Natural killer cell (primary cell): ENCODE data around the gene GPC1. TPM values are rescaled to one million over a fixed set of nuclear protein-coding genes. Genes with fewer than 3 reads are reported as not detected.

Experiments used
- ATAC-seq, 3 donors: fragments of 150-1000 bp in 2 of 3; fragments of 200-7000 bp in 1 of 3; cut with Tn5 transposase; 1 replicate in 1 of 3; 2 replicates in 2 of 3; pipeline ENCODE4 v1.10.0; 2021; ENCODE audit warnings: mild to moderate bottlenecking in 2 of 3, moderate library complexity in 2 of 3
- DNase-seq, 2 donors: peaks; one replicate each; pipeline versions ENCODE4 v3.0.0 to v3.0.0-alpha.2; 2013 to 2021; ENCODE audit warnings: mixed read lengths in 1 of 2
- H3K27ac ChIP-seq: one replicate; pipeline ENCODE4 v1.5.1; 2013; ENCODE audit warnings: mild to moderate bottlenecking, low read length
- H3K27me3 ChIP-seq: one replicate; pipeline ENCODE4 v1.6.1; 2013; ENCODE audit warnings: low read length; ENCODE audit not compliant: control insufficient read depth, insufficient read depth
- H3K36me3 ChIP-seq: one replicate; pipeline ENCODE4 v1.6.1; 2013; ENCODE audit warnings: low read length; ENCODE audit not compliant: control insufficient read depth, insufficient read depth
- H3K4me1 ChIP-seq: one replicate; pipeline ENCODE4 v1.6.1; 2013; ENCODE audit warnings: low read length; ENCODE audit not compliant: control insufficient read depth, insufficient read depth
- H3K4me3 ChIP-seq: one replicate; pipeline ENCODE4 v1.5.1; 2013; ENCODE audit warnings: low read length
- H3K9me3 ChIP-seq: one replicate; pipeline ENCODE4 v1.6.1; 2013; ENCODE audit warnings: low read length; ENCODE audit not compliant: control insufficient read depth, insufficient read depth
- H3K27ac Mint-ChIP-seq, 2 donors: one replicate each; pipeline ENCODE4 v1.8.0; 2022; ENCODE audit warnings: mild to moderate bottlenecking in 2 of 2, mixed read lengths in 2 of 2, moderate library complexity in 1 of 2
- H3K27me3 Mint-ChIP-seq, 2 donors: one replicate each; pipeline ENCODE4 v1.8.0; 2022; ENCODE audit warnings: low read depth in 2 of 2, mixed read lengths in 2 of 2
- H3K36me3 Mint-ChIP-seq: one replicate; pipeline ENCODE4 v1.8.0; 2022; ENCODE audit warnings: mixed read lengths
- H3K4me1 Mint-ChIP-seq, 2 donors: one replicate each; pipeline ENCODE4 v1.8.0; 2022; ENCODE audit warnings: mixed read lengths in 2 of 2
- H3K4me3 Mint-ChIP-seq: one replicate; pipeline ENCODE4 v1.8.0; 2022; ENCODE audit warnings: mild to moderate bottlenecking, moderate library complexity, mixed read lengths
- H3K9me3 Mint-ChIP-seq, 2 donors: one replicate each; pipeline ENCODE4 v1.8.0; 2022; ENCODE audit warnings: mixed read lengths in 2 of 2
- CTCF ChIP-seq: fragments of 200-600 bp; IDR thresholded peaks from one replicate; pipeline ENCODE4 v1.8.0; 2022; ENCODE audit warnings: antibody characterized with exemption
- WGBS: methylation state at CpG from one replicate; pipeline ENCODE4 v1.1.7; 2013; ENCODE audit warnings: missing lambda C conversion rate; ENCODE audit not compliant: insufficient coverage; 5-methylcytosine and 5-hydroxymethylcytosine counted together
- intact Hi-C: fragments of 100-400 bp; cut with micrococcal nuclease; formaldehyde crosslinking; loops from one replicate; pipeline ENCODE4 v1.14.2; 2022
- total RNA-seq, 4 donors: library from RNA; stranded (reverse); fragments of 120-200 nt in 1 of 4; gene quantifications; one replicate each; pipeline versions ENCODE4 v1.2.3 to v1.2.4, GENCODE V29; 2013 to 2022

GPC1 gene
- total RNA-seq, 3 donors from 2014 or later (not counting 1 experiment from before 2014, with no cell fraction given): 0.79 to 1.4 (median 0.94) TPM

- H3K4me3 ChIP-seq: no peak overlapping the region
- 90% methylated on average over 9 of the region's 9 CpGs for WGBS
- no peak overlapping the region for H3K27ac Mint-ChIP-seq
- no peaks in the 10 kb centered on the region for H3K4me1 ChIP-seq
- no peak for DNase-seq
- no peaks in the 10 kb centered on the region for H3K4me1 Mint-ChIP-seq
- no peak overlapping the region for H3K27ac ChIP-seq
- intact Hi-C loops: no loop called here
- no peak overlapping the region for H3K4me3 Mint-ChIP-seq
- H3K9me3 Mint-ChIP-seq: no peaks in the 10 kb centered on the region
- TF ChIP-seq CTCF: no peak
- H3K36me3 Mint-ChIP-seq: no peaks in the 10 kb centered on the region
- no peaks in the 10 kb centered on the region for H3K27me3 ChIP-seq
- H3K27me3 Mint-ChIP-seq: peaks cover 10 to 17% of the 10 kb centered on the region in 2 donors
- H3K9me3 ChIP-seq: no peaks in the 10 kb centered on the region
- ATAC-seq: no peak
- H3K36me3 ChIP-seq: no peaks in the 10 kb centered on the region
These were observed 28.4 kb upstream of the GPC1 start for GRCh38 chr2:240407090-240407489.

- Histone ChIP-seq H3K4me1 (no peaks in the 10 kb centered on the region), H3K4me3 (no peak overlapping the region), H3K27me3 (no peaks in the 10 kb centered on the region), H3K27ac (no peak overlapping the region), H3K9me3 (no peaks in the 10 kb centered on the region), H3K36me3 (no peaks in the 10 kb centered on the region)
- H3K36me3 Mint-ChIP-seq: no peaks in the 10 kb centered on the region
- intact Hi-C loops: no loop called here
- no peaks in the 10 kb centered on the region for H3K9me3 Mint-ChIP-seq
- no peaks in the 10 kb centered on the region for H3K4me1 Mint-ChIP-seq
- TF ChIP-seq CTCF: no peak
- H3K4me3 Mint-ChIP-seq: no peak overlapping the region
- peaks cover 10 to 16% of the 10 kb centered on the region in 2 donors for H3K27me3 Mint-ChIP-seq
- DNase-seq (no peak), ATAC-seq (no peak)
- 89% methylated on average over 8 of the region's 8 CpGs for WGBS
- H3K27ac Mint-ChIP-seq: no peak overlapping the region
These were observed 25.5 kb upstream of the GPC1 start for GRCh38 chr2:240410004-240410403.

- peak in 1 of 2 donors; percentile 9 for DNase-seq
- Mint-ChIP-seq H3K4me1 (no peaks in the 10 kb centered on the region), H3K4me3 (no peak overlapping the region), H3K27ac (no peak overlapping the region), H3K9me3 (no peaks in the 10 kb centered on the region), H3K36me3 (no peaks in the 10 kb centered on the region), H3K27me3 (peaks cover 10 to 13% of the 10 kb centered on the region in 2 donors)
- intact Hi-C loops: no loop called here
- H3K4me1 ChIP-seq: no peaks in the 10 kb centered on the region
- H3K27ac ChIP-seq: no peak overlapping the region
- H3K9me3 ChIP-seq: no peaks in the 10 kb centered on the region
- H3K36me3 ChIP-seq: no peaks in the 10 kb centered on the region
- 84% methylated on average over 21 of the region's 21 CpGs for WGBS
- no peaks in the 10 kb centered on the region for H3K27me3 ChIP-seq
- ATAC-seq: no peak
- no peak overlapping the region for H3K4me3 ChIP-seq
- no peak for TF ChIP-seq CTCF
These were observed 24.7 kb upstream of the GPC1 start for GRCh38 chr2:240410808-240411207.
